Daoy (cell line): ENCODE measurements around the gene TSPO. TPM values are rescaled to one million over a fixed set of nuclear protein-coding genes. Genes with fewer than 3 reads are reported as not detected.
A peak's percentile ranks its signal among the peaks of the same experiment; 100 is the strongest.

Experiments
- DNase-seq: peaks from one replicate; pipeline ENCODE4 v3.0.0-alpha.2; 2015; ENCODE audit warnings: low read depth
- total RNA-seq: library from RNA; depleted of rRNA; stranded (reverse); fragments of >200 nt; shearing (Covaris generic); gene quantifications from 2 replicates; pipeline ENCODE4 v1.2.3, GENCODE V29; 2014

Gene TSPO
- total RNA-seq, 1 experiment from 2014 or later = 178 TPM

- DNase-seq = peak; percentile 57
Measured at GRCh38 chr22:43159484-43160178, 8.3 kb downstream of the TSPO start.

GRCh38 chr22:43160497-43161126 lies 9.3 kb downstream of the TSPO start:
- no peak for DNase-seq

GRCh38 chr22:43162412-43163150 lies 11.2 kb downstream of the TSPO start:
- DNase-seq = no peak

GRCh38 chr22:43163241-43163795 lies 12.0 kb downstream of the TSPO start:
- DNase-seq = no peak

GRCh38 chr22:43164636-43165035 lies 13.3 kb downstream of the TSPO start:
- DNase-seq = no peak

- no peak for DNase-seq
Measured at GRCh38 chr22:43166132-43166930, 15.0 kb downstream of the TSPO start.

GRCh38 chr22:43167001-43167589 lies 15.7 kb downstream of the TSPO start:
- DNase-seq = no peak

GRCh38 chr22:43168471-43169309 lies 17.3 kb downstream of the TSPO start:
- DNase-seq = peak; percentile 68

GRCh38 chr22:43169310-43170130 lies 18.2 kb downstream of the TSPO start:
- no peak for DNase-seq

GRCh38 chr22:43170131-43170480 lies 18.7 kb downstream of the TSPO start:
- DNase-seq = no peak

- DNase-seq = no peak
Measured at GRCh38 chr22:43171019-43171491, 19.7 kb downstream of the TSPO start.

- no peak for DNase-seq
Measured at GRCh38 chr22:43171607-43172006, 20.2 kb downstream of the TSPO start.

GRCh38 chr22:43172191-43172590 lies 20.8 kb downstream of the TSPO start:
- DNase-seq = no peak

GRCh38 chr22:43173566-43173965 lies 22.2 kb downstream of the TSPO start:
- no peak for DNase-seq

- no peak for DNase-seq
Measured at GRCh38 chr22:43173976-43174720, 22.8 kb downstream of the TSPO start.

- no peak for DNase-seq
Measured at GRCh38 chr22:43174941-43175531, 23.7 kb downstream of the TSPO start.

GRCh38 chr22:43176090-43176489 lies 24.7 kb downstream of the TSPO start:
- DNase-seq = no peak

- DNase-seq = no peak
Measured at GRCh38 chr22:43177479-43177878, 26.1 kb downstream of the TSPO start.
